Ovary (tissue), 9 donors: ENCODE measurements around the gene VPS35L. TPM values are rescaled to one million over a fixed set of nuclear protein-coding genes. Genes with fewer than 3 reads are reported as not detected.
A peak's percentile ranks its signal among the peaks of the same experiment; 100 is the strongest.

Experiments
- DNase-seq, 5 donors: peaks; one replicate each; pipeline ENCODE4 v3.0.0-alpha.2; 2019 to 2020
- H3K27ac ChIP-seq, 2 donors: fragments of 200-600 bp; one replicate each; pipeline versions ENCODE4 v1.5.1 to v1.8.0; 2019 to 2022
- H3K27me3 ChIP-seq: fragments of 200-600 bp; one replicate; pipeline ENCODE4 v1.8.0; 2022
- H3K36me3 ChIP-seq: fragments of 200-600 bp; sonication (generic); one replicate; pipeline ENCODE4 v1.5.1; 2019
- H3K4me1 ChIP-seq: one replicate; pipeline ENCODE4 v1.8.1; 2013; ENCODE audit warnings: mild to moderate bottlenecking, moderate library complexity; ENCODE audit not compliant: insufficient read depth
- H3K4me3 ChIP-seq: fragments of 200-600 bp; sonication (generic); one replicate; pipeline ENCODE4 v1.5.1; 2017
- H3K9me3 ChIP-seq, 2 donors: fragments of 200-600 bp in 1 of 2; sonication (generic) in 1 of 2; one replicate each; pipeline versions ENCODE4 v1.5.1 to v1.8.1; 2013 to 2019; ENCODE audit warnings: mild to moderate bottlenecking in 1 of 2, moderate library complexity in 1 of 2
- CTCF ChIP-seq, 3 donors: fragments of 450-650 bp in 2 of 3; fragments of 200-600 bp in 1 of 3; IDR thresholded peaks; one replicate each; pipeline versions ENCODE4 v1.5.1 to v1.8.0; 2016 to 2022; ENCODE audit warnings: antibody characterized with exemption in 3 of 3, mild to moderate bottlenecking in 1 of 3
- EP300 ChIP-seq: sonication (generic); formaldehyde crosslinking; IDR thresholded peaks from one replicate; pipeline ENCODE4 v1.6.1; 2017; ENCODE audit warnings: antibody characterized with exemption
- POLR2A ChIP-seq: fragments of 450-650 bp; IDR thresholded peaks from one replicate; pipeline ENCODE4 v1.6.1; 2017; ENCODE audit warnings: antibody characterized with exemption, mild to moderate bottlenecking, moderate library complexity
- WGBS, 3 donors: extraction: QIAGEN DNeasy Blood & Tissue Kit in 1 of 3; methylation state at CpG; one replicate each; pipeline versions ENCODE4 v1.1.5 to v1.1.7; 2013 to 2017; 5-methylcytosine and 5-hydroxymethylcytosine counted together
- intact Hi-C, 4 donors: fragments of 100-400 bp; cut with DNase I; formaldehyde crosslinking; loops; one replicate each; pipeline versions ENCODE4 v1.11.0 to v1.15.1; 2022 to 2023
- polyA plus RNA-seq, 2 donors: library from polyadenylated mRNA; stranded (reverse); fragments of 200-250 nt in 1 of 2; fragments of 350-450 nt in 1 of 2; fragmentation: Illumina TruSeq in 1 of 2; extraction: RNeasy Lipid Tissue Mini Kit (QIAGEN cat#74804) in 1 of 2; gene quantifications; one replicate each; pipeline ENCODE4 v1.2.3, GENCODE V29; 2013 to 2014
- total RNA-seq, 7 donors: library from RNA; depleted of rRNA in 2 of 7; stranded (reverse); fragments of >200 nt in 2 of 7; fragmentation: NEBNext Ultra II Directional in 3 of 7; extraction: Animal tissue kit (Norgen Biotek cat#: 25700) in 3 of 7; gene quantifications; one replicate each; pipeline versions ENCODE4 v1.1.0 to v1.2.4, GENCODE V29; 2016 to 2023
- donor health status: DM: no; HTN: no; CAD: no; lungs with moderate emphysema.
- donor health status: DM: no; HTN: no; CAD: no.
- donor health status: Bipolar disorder and iron deficiency.
- donor health status: DM: yes; HTN: yes; CAD: no.
- donor health status: DM: no; HTN: no; CAD: no.
- donor health status: DM: yes; HTN: yes; CAD: no.

Gene VPS35L
- total and polyA plus RNA-seq, 9 donors: 28.6 to 69.6 (median 50.7) TPM

GRCh38 chr16:19589106-19589505 is 33.6 kb downstream of the VPS35L start:
- H3K27me3 ChIP-seq: no peaks in the 10 kb centered on the region
- H3K4me3 ChIP-seq: no peak overlapping the region
- H3K9me3 ChIP-seq: no peaks in the 10 kb centered on the region
- DNase-seq: no peak
- peaks cover 3% of the 10 kb centered on the region for H3K4me1 ChIP-seq
- no peak overlapping the region for H3K27ac ChIP-seq
- TF ChIP-seq EP300 (no peak), CTCF (IDR thresholded peaks at IDR 0.05) (no peak), POLR2A (no peak)
- 74 to 82% (median 79%) methylated on average over 5 of the region's 5 CpGs for WGBS, 3 donors
- no peaks in the 10 kb centered on the region for H3K36me3 ChIP-seq
- intact Hi-C loops: loop anchor here in 1 of 4 donors (5.0 kb wide), 1 partner anchor 233 kb away; no protein-coding TSS in a partner anchor

- TF ChIP-seq EP300: no peak
- TF ChIP-seq CTCF (IDR thresholded peaks at IDR 0.05): no peak
- TF ChIP-seq POLR2A: no peak
- Histone ChIP-seq H3K9me3 (no peaks in the 10 kb centered on the region), H3K4me3 (no peak overlapping the region), H3K4me1 (peaks cover 3% of the 10 kb centered on the region), H3K36me3 (no peaks in the 10 kb centered on the region), H3K27me3 (no peaks in the 10 kb centered on the region), H3K27ac (no peak overlapping the region)
- intact Hi-C loops: loop anchor here in 1 of 4 donors (5.0 kb wide), 1 partner anchor 232 kb away; no protein-coding TSS in a partner anchor
- DNase-seq: peak in 1 of 5 donors; percentile 24
- 6 to 13% (median 10%) methylated on average over 8 of the region's 8 CpGs for WGBS, 3 donors
These were observed 34.3 kb downstream of the VPS35L start for GRCh38 chr16:19589771-19590302.

- no peak overlapping the region for H3K4me3 ChIP-seq
- DNase-seq: peak in 3 of 5 donors; percentile 21 to 28 (median 23)
- 26 to 42% (median 28%) methylated on average over 19 of the region's 19 CpGs for WGBS, 3 donors
- H3K9me3 ChIP-seq: no peaks in the 10 kb centered on the region
- no peaks in the 10 kb centered on the region for H3K27me3 ChIP-seq
- H3K27ac ChIP-seq: no peak overlapping the region
- intact Hi-C loops: loop anchor here in 1 of 4 donors (5.0 kb wide), 1 partner anchor 38 kb away; the partner anchor contains the start of gene VPS35L
- H3K4me1 ChIP-seq: peaks cover 6% of the 10 kb centered on the region
- H3K36me3 ChIP-seq: no peaks in the 10 kb centered on the region
- TF ChIP-seq EP300 (no peak), POLR2A (no peak), CTCF (IDR thresholded peaks at IDR 0.05) (no peak)
These were observed 39.7 kb downstream of the VPS35L start for GRCh38 chr16:19595043-19595767.

- DNase-seq: no peak
- Histone ChIP-seq H3K27ac (no peak overlapping the region), H3K9me3 (no peaks in the 10 kb centered on the region), H3K36me3 (no peaks in the 10 kb centered on the region), H3K4me3 (no peak overlapping the region), H3K27me3 (no peaks in the 10 kb centered on the region), H3K4me1 (peaks cover 10% of the 10 kb centered on the region)
- TF ChIP-seq POLR2A (no peak), EP300 (no peak), CTCF (IDR thresholded peaks at IDR 0.05) (no peak)
- intact Hi-C loops: loop anchor here in 2 of 4 donors (2.0 to 5.0 kb wide), 2 partner anchors 42 to 286 kb away; partner anchors contain the start of genes GPRC5B (in 1 of the 2) and VPS35L (in 1 of the 2)
- 82 to 84% (median 83%) methylated on average over 6 of the region's 6 CpGs for WGBS, 3 donors
These were observed 43.5 kb downstream of the VPS35L start for GRCh38 chr16:19598805-19599510.
